HepG2 (cell line): Measurements from ENCODE around the gene CDC20. TPM values are rescaled to one million over a fixed set of nuclear protein-coding genes. Genes with fewer than 3 reads are reported as not detected.

Experiments used
- BATF2 ChIP-seq: sonication (generic); formaldehyde crosslinking; IDR thresholded peaks from 2 replicates; pipeline ENCODE4 v1.8.0; 2022; ENCODE audit warnings: mild to moderate bottlenecking, missing genetic modification reagents, moderate library complexity
- CREB1 ChIP-seq, 2 experiments: fragments of 450-650 bp in 1 of 2; IDR thresholded peaks; 2 replicates each; pipeline ENCODE4 v1.6.1; 2016 to 2017; ENCODE audit warnings: control low read depth in 1 of 2, mild to moderate bottlenecking in 1 of 2, missing compliant biosample characterization in 1 of 2, missing genetic modification characterization in 1 of 2
- KAT2B ChIP-seq: fragments of 150-350 bp; IDR thresholded peaks from 2 replicates; pipeline ENCODE4 v1.6.1; 2014; ENCODE audit warnings: low read depth, low read length, borderline replicate concordance
- KMT2A ChIP-seq: sonication (generic); formaldehyde crosslinking; IDR thresholded peaks from 2 replicates; pipeline ENCODE4 v1.4.0; 2020; ENCODE audit warnings: missing genetic modification reagents
- NFE2L2 ChIP-seq: fragments of 150-350 bp; IDR thresholded peaks from 2 replicates; pipeline ENCODE4 v1.6.1; 2014; ENCODE audit warnings: low read length
- PRMT3 ChIP-seq: sonication (generic); formaldehyde crosslinking; IDR thresholded peaks from 2 replicates; pipeline ENCODE4 v1.8.1; 2022; ENCODE audit warnings: low read depth, mild to moderate bottlenecking, moderate library complexity, missing genetic modification reagents, borderline replicate concordance
- PTBP1 ChIP-seq: fragments of 200-400 bp; formaldehyde crosslinking; IDR thresholded peaks from 2 replicates; pipeline ENCODE4 v1.6.1; 2018; ENCODE audit warnings: low read length, low read depth; ENCODE audit not compliant: poor library complexity, severe bottlenecking
- RERE ChIP-seq: IDR thresholded peaks from 2 replicates; pipeline ENCODE4 v1.6.1; 2016; ENCODE audit warnings: low read depth, missing genetic modification reagents, missing compliant biosample characterization
- TEF ChIP-seq: sonication (generic); formaldehyde crosslinking; IDR thresholded peaks from 2 replicates; pipeline ENCODE4 v1.5.0; 2020; ENCODE audit warnings: missing genetic modification reagents
- TERF1 ChIP-seq: sonication (generic); formaldehyde crosslinking; IDR thresholded peaks from 2 replicates; pipeline ENCODE4 v1.8.0; 2022; ENCODE audit warnings: mild to moderate bottlenecking, missing genetic modification reagents, moderate library complexity
- WIZ ChIP-seq: sonication (generic); formaldehyde crosslinking; IDR thresholded peaks from 2 replicates; pipeline ENCODE4 v1.5.1; 2020; ENCODE audit warnings: mild to moderate bottlenecking, missing genetic modification reagents
- XBP1 ChIP-seq: sonication (generic); formaldehyde crosslinking; IDR thresholded peaks from 2 replicates; pipeline ENCODE4 v1.5.0; 2020; ENCODE audit warnings: missing genetic modification reagents
- ZBTB21 ChIP-seq: sonication (generic); formaldehyde crosslinking; IDR thresholded peaks from 2 replicates; pipeline ENCODE4 v1.4.0; 2020; ENCODE audit warnings: missing genetic modification reagents
- ZFP36L2 ChIP-seq: sonication (generic); formaldehyde crosslinking; IDR thresholded peaks from 2 replicates; pipeline ENCODE4 v1.4.0; 2020; ENCODE audit warnings: missing genetic modification reagents
- ZNF326 ChIP-seq: sonication (generic); formaldehyde crosslinking; IDR thresholded peaks from 2 replicates; pipeline ENCODE4 v1.4.0; 2020; ENCODE audit warnings: missing genetic modification reagents, borderline replicate concordance
- ZNF333 ChIP-seq: sonication (generic); formaldehyde crosslinking; IDR thresholded peaks from 2 replicates; pipeline ENCODE4 v1.4.0; 2020; ENCODE audit warnings: mild to moderate bottlenecking, missing genetic modification reagents, borderline replicate concordance
- ZNF713 ChIP-seq: sonication (generic); formaldehyde crosslinking; IDR thresholded peaks from 2 replicates; pipeline ENCODE4 v1.4.0; 2020; ENCODE audit warnings: mild to moderate bottlenecking, missing genetic modification reagents
- ZNF761 ChIP-seq: sonication (generic); formaldehyde crosslinking; conservative IDR thresholded peaks from 2 replicates; pipeline ENCODE4 v1.4.0; 2020; ENCODE audit warnings: mild to moderate bottlenecking, missing genetic modification reagents
- ZSCAN29 ChIP-seq: sonication (generic); formaldehyde crosslinking; conservative IDR thresholded peaks from 2 replicates; pipeline ENCODE4 v1.4.0; 2020; ENCODE audit warnings: mild to moderate bottlenecking, missing genetic modification reagents
- ZSCAN30 ChIP-seq: sonication (generic); formaldehyde crosslinking; IDR thresholded peaks from 2 replicates; pipeline ENCODE4 v1.5.0; 2020; ENCODE audit warnings: mild to moderate bottlenecking, missing genetic modification reagents
- polyA plus RNA-seq, 8 experiments: library from polyadenylated mRNA; depleted of rRNA in 3 of 8; stranded (reverse) in 7 of 8; unstranded in 1 of 8; fragments of >200 nt; fragmentation: Illumina TruSeq in 4 of 8; extraction: Trizol in 4 of 8; gene quantifications; 2 replicates each; pipeline versions ENCODE4 v1.2.1 to v1.2.3, GENCODE V29; 2011 to 2016; ENCODE audit warnings: low read depth in 4 of 8, missing spikeins in 1 of 8, mixed read lengths in 1 of 8; ENCODE audit not compliant: insufficient read depth in 1 of 8
- total RNA-seq, 5 experiments: library from RNA; depleted of rRNA; stranded (reverse); fragments of >200 nt; fragmentation: Illumina TruSeq; extraction: Trizol; gene quantifications; 2 replicates each; pipeline ENCODE4 v1.2.3, GENCODE V29; 2016; ENCODE audit warnings: low read depth in 1 of 5

The CDC20 gene
- total and polyA plus RNA-seq, 2 of the 13 experiments (the other 11 are each of a cell fraction or from before 2014, with no cell fraction given): 57.9 to 90.0 TPM

GRCh38 chr1:43367904-43368645 is 9.3 kb downstream of the CDC20 start, which contains the start of gene ELOVL1 (continued):
- TF ChIP-seq KMT2A (peak; percentile 80), XBP1 (CRISPR knock-in tag) (no peak), KAT2B (no peak), WIZ (no peak), CREB1 (IDR thresholded peaks at IDR 0.05) (no peak), CREB1 (CRISPR knock-in tag; IDR thresholded peaks at IDR 0.05) (no peak), ZNF333 (CRISPR knock-in tag) (no peak), ZFP36L2 (CRISPR knock-in tag) (0 out of 2 replicates have a peak, but pooled peaks have one; percentile 61), RERE (0 out of 2 replicates have a peak, but pooled peaks have one; percentile 17), ZNF326 (CRISPR knock-in tag) (no peak), ZSCAN29 (CRISPR knock-in tag) (peak; percentile 72; the same call in 1 of the 2 replicates), BATF2 (CRISPR knock-in tag) (peak; percentile 90), TEF (CRISPR knock-in tag) (0 out of 2 replicates have a peak, but pooled peaks have one; percentile 15), ZNF761 (CRISPR knock-in tag) (peak; percentile 79), NFE2L2 (no peak), ZNF713 (CRISPR knock-in tag) (0 out of 2 replicates have a peak, but pooled peaks have one; percentile 82), PRMT3 (CRISPR knock-in tag) (no peak), ZBTB21 (CRISPR knock-in tag) (no peak), PTBP1 (peak; percentile 68), TERF1 (CRISPR knock-in tag) (no peak), ZSCAN30 (CRISPR knock-in tag) (no peak)
